NB4 (cell line): ENCODE results near the gene ZNF197.

Experiments
- CTCF ChIP-seq: IDR thresholded peaks from one replicate; pipeline ENCODE4 v1.5.1; 2012; ENCODE audit warnings: low read depth, low read length
- MAX ChIP-seq: IDR thresholded peaks from 2 replicates; pipeline ENCODE4 v1.6.1; 2011; ENCODE audit warnings: low read depth, low read length
- MYC ChIP-seq: IDR thresholded peaks from 2 replicates; pipeline ENCODE4 v1.6.1; 2011; ENCODE audit warnings: low read depth, low read length
- POLR2A ChIP-seq: IDR thresholded peaks from 2 replicates; pipeline ENCODE4 v1.6.1; 2011; ENCODE audit warnings: mild to moderate bottlenecking; ENCODE audit not compliant: insufficient read length; ENCODE audit errors: extremely low read depth

- TF ChIP-seq POLR2A (no peak), CTCF (no peak), MAX (no peak), MYC (no peak)
Measured at GRCh38 chr3:44659434-44659833, 34.6 kb downstream of the ZNF197 start.
